Left kidney (tissue), 2 donors: Measurements from ENCODE around the gene C1QC. TPM values are rescaled to one million over a fixed set of nuclear protein-coding genes. Genes with fewer than 3 reads are reported as not detected.

ENCODE experiments used
- DNase-seq: peaks from one replicate; pipeline ENCODE4 v3.0.0-alpha.2; 2013
- polyA plus RNA-seq: library from polyadenylated mRNA; unstranded; fragments of 120-200 nt; gene quantifications from one replicate; pipeline ENCODE4 v1.2.1, GENCODE V29; 2013; ENCODE audit not compliant: insufficient read length

The C1QC gene
- polyA plus RNA-seq, 1 donor, result 8.8 TPM

- no peak for DNase-seq
Measured at GRCh38 chr1:22618056-22618455, 25.4 kb upstream of the C1QC start.

- DNase-seq, result no peak
Measured at GRCh38 chr1:22619252-22619651, 24.2 kb upstream of the C1QC start.

- DNase-seq, result no peak
Measured at GRCh38 chr1:22619798-22620197, 23.6 kb upstream of the C1QC start.

- DNase-seq, result no peak
Measured at GRCh38 chr1:22621761-22622160, 21.7 kb upstream of the C1QC start.

GRCh38 chr1:22625262-22625925, 18.0 kb upstream of the C1QC start:
- DNase-seq, result no peak

GRCh38 chr1:22626237-22627157, 16.9 kb upstream of the C1QC start:
- DNase-seq, result no peak

GRCh38 chr1:22627331-22627730, 16.1 kb upstream of the C1QC start:
- no peak for DNase-seq

- no peak for DNase-seq
Measured at GRCh38 chr1:22628698-22629444, 14.6 kb upstream of the C1QC start.

GRCh38 chr1:22629886-22630285, 13.5 kb upstream of the C1QC start:
- DNase-seq, result no peak

- DNase-seq, result no peak
Measured at GRCh38 chr1:22633697-22634463, 9.6 kb upstream of the C1QC start.

GRCh38 chr1:22635436-22635835, 8.0 kb upstream of the C1QC start:
- no peak for DNase-seq

GRCh38 chr1:22636353-22636752, 7.1 kb upstream of the C1QC start, which contains the start of gene C1QA:
Gene C1QA, plus strand, starts transcription at chr1:22636628. Its CDS starts 989 bp downstream, at chr1:22637617.
- DNase-seq, result no peak

- no peak for DNase-seq
Measured at GRCh38 chr1:22636927-22637326, 6.5 kb upstream of the C1QC start.

GRCh38 chr1:22637907-22638445, 5.5 kb upstream of the C1QC start:
- DNase-seq, result no peak

GRCh38 chr1:22638476-22639234, 4.8 kb upstream of the C1QC start:
- DNase-seq, result no peak

- no peak for DNase-seq
Measured at GRCh38 chr1:22639286-22639685, 4.1 kb upstream of the C1QC start.

- DNase-seq, result no peak
Measured at GRCh38 chr1:22641247-22641646, 2.2 kb upstream of the C1QC start.

GRCh38 chr1:22641906-22642636, 1.4 kb upstream of the C1QC start:
- peak; percentile 53 for DNase-seq

GRCh38 chr1:22643928-22644327, 495 bp downstream of the C1QC start:
- DNase-seq, result no peak

GRCh38 chr1:22645931-22646330, 2.5 kb downstream of the C1QC start:
- no peak for DNase-seq
